ENCODE measurements around the gene ANKRD44.

ANKRD44 gene

GRCh38 chr2:197274937-197275336 lies 35.6 kb downstream of the ANKRD44 start:
- no peak overlapping the region for H3K4me3 ChIP-seq (ENCODE audit: low read depth, low read length)
- DNase-seq (ENCODE audit: low read depth), result no peak
- TF ChIP-seq MAX (IDR thresholded peaks at IDR 0.05; ENCODE audit: low read depth, low read length), result no peak
- TF ChIP-seq MYC (IDR thresholded peaks at IDR 0.05; ENCODE audit: low read depth, low read length), result no peak
- TF ChIP-seq CTCF (IDR thresholded peaks at IDR 0.05; ENCODE audit: low read depth, low read length), result no peak
- TF ChIP-seq POLR2A (IDR thresholded peaks at IDR 0.05; ENCODE audit: extremely low read depth, insufficient read length), result no peak

- DNase-seq (ENCODE audit: low read depth), result no peak
- no peak overlapping the region for H3K4me3 ChIP-seq (ENCODE audit: low read depth, low read length)
These were observed 36.2 kb downstream of the ANKRD44 start for GRCh38 chr2:197274349-197274748.

GRCh38 chr2:197273485-197273884 lies 37.1 kb downstream of the ANKRD44 start:
- no peak for DNase-seq (ENCODE audit: low read depth)
- no peak for TF ChIP-seq CTCF (IDR thresholded peaks at IDR 0.05; ENCODE audit: low read depth, low read length)
- TF ChIP-seq MAX (IDR thresholded peaks at IDR 0.05; ENCODE audit: low read depth, low read length), result no peak
- no peak for TF ChIP-seq MYC (IDR thresholded peaks at IDR 0.05; ENCODE audit: low read depth, low read length)
- no peak overlapping the region for H3K4me3 ChIP-seq (ENCODE audit: low read depth, low read length)

More at GRCh38 chr2:197274349-197274748, 36.2 kb downstream of the ANKRD44 start:
- no peak for TF ChIP-seq CTCF (IDR thresholded peaks at IDR 0.05; ENCODE audit: low read depth, low read length)
- TF ChIP-seq POLR2A (IDR thresholded peaks at IDR 0.05; ENCODE audit: extremely low read depth, insufficient read length), result no peak
- no peak for TF ChIP-seq MYC (IDR thresholded peaks at IDR 0.05; ENCODE audit: low read depth, low read length)
- TF ChIP-seq MAX (IDR thresholded peaks at IDR 0.05; ENCODE audit: low read depth, low read length), result no peak

GRCh38 chr2:197270601-197271000 lies 40.0 kb downstream of the ANKRD44 start:
- no peak for DNase-seq (ENCODE audit: low read depth)
- H3K4me3 ChIP-seq (ENCODE audit: low read depth, low read length), result no peak overlapping the region
- TF ChIP-seq POLR2A (IDR thresholded peaks at IDR 0.05; ENCODE audit: extremely low read depth, insufficient read length) (no peak), CTCF (IDR thresholded peaks at IDR 0.05; ENCODE audit: low read depth, low read length) (no peak), MYC (IDR thresholded peaks at IDR 0.05; ENCODE audit: low read depth, low read length) (no peak), MAX (IDR thresholded peaks at IDR 0.05; ENCODE audit: low read depth, low read length) (no peak)

GRCh38 chr2:197269815-197270214 lies 40.8 kb downstream of the ANKRD44 start:
- H3K4me3 ChIP-seq (ENCODE audit: low read depth, low read length), result no peak overlapping the region
- TF ChIP-seq CTCF (IDR thresholded peaks at IDR 0.05; ENCODE audit: low read depth, low read length) (no peak), MAX (IDR thresholded peaks at IDR 0.05; ENCODE audit: low read depth, low read length) (no peak), POLR2A (IDR thresholded peaks at IDR 0.05; ENCODE audit: extremely low read depth, insufficient read length) (no peak), MYC (IDR thresholded peaks at IDR 0.05; ENCODE audit: low read depth, low read length) (no peak)
- no peak for DNase-seq (ENCODE audit: low read depth)

Measured in NB4 (cell line).